Upper lobe of left lung (tissue), 4 donors: ENCODE data around the gene GNG13.

ENCODE experiments used
- EP300 ChIP-seq, 4 donors: sonication (generic); formaldehyde crosslinking; IDR thresholded peaks; one replicate each; pipeline ENCODE4 v1.5.1; 2017; ENCODE audit warnings: antibody characterized with exemption in 4 of 4, control low read depth in 2 of 4
- POLR2A ChIP-seq, 4 donors: fragments of 450-650 bp; IDR thresholded peaks; one replicate each; pipeline ENCODE4 v1.5.1; 2016 to 2017; ENCODE audit warnings: antibody characterized with exemption in 4 of 4, mild to moderate bottlenecking in 2 of 4
- TF ChIP-seq, protein P1 (sequence below), 6 experiments: fragments of 450-650 bp in 4 of 6; fragments of 200-600 bp in 2 of 6; sonication (generic) in 2 of 6; IDR thresholded peaks; one replicate each; pipeline ENCODE4 v1.5.1; 2016 to 2019; ENCODE audit warnings: antibody characterized with exemption in 6 of 6

- TF ChIP-seq POLR2A (IDR thresholded peaks at IDR 0.05): no peak
- no peak for TF ChIP-seq EP300 (IDR thresholded peaks at IDR 0.05)
- TF ChIP-seq, protein P1, sequence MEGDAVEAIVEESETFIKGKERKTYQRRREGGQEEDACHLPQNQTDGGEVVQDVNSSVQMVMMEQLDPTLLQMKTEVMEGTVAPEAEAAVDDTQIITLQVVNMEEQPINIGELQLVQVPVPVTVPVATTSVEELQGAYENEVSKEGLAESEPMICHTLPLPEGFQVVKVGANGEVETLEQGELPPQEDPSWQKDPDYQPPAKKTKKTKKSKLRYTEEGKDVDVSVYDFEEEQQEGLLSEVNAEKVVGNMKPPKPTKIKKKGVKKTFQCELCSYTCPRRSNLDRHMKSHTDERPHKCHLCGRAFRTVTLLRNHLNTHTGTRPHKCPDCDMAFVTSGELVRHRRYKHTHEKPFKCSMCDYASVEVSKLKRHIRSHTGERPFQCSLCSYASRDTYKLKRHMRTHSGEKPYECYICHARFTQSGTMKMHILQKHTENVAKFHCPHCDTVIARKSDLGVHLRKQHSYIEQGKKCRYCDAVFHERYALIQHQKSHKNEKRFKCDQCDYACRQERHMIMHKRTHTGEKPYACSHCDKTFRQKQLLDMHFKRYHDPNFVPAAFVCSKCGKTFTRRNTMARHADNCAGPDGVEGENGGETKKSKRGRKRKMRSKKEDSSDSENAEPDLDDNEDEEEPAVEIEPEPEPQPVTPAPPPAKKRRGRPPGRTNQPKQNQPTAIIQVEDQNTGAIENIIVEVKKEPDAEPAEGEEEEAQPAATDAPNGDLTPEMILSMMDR (IDR thresholded peaks at IDR 0.05): no peak
These were observed 30.5 kb upstream of the GNG13 start for GRCh38 chr16:830871-831570.
